HL-60 (cell line): ENCODE data around the gene AMDHD2.

Experiments used
- DNase-seq, 2 experiments: peaks; one replicate each; pipeline ENCODE4 v3.0.0-alpha.2; 2010 to 2020; ENCODE audit warnings: low read depth in 1 of 2, low spot score in 1 of 2
- H3K27ac ChIP-seq: fragments of 250-450 bp; sonication (Bioruptor Pico); replicated peaks from 2 replicates; pipeline ENCODE4 v1.5.1; 2020; ENCODE audit warnings: mild to moderate bottlenecking, moderate library complexity
- H3K27me3 ChIP-seq: fragments of 250-450 bp; sonication (Bioruptor Pico); 2 replicates; pipeline ENCODE4 v1.5.1; 2021; ENCODE audit warnings: mild to moderate bottlenecking, moderate library complexity; ENCODE audit not compliant: insufficient read depth, poor library complexity, severe bottlenecking
- H3K4me3 ChIP-seq: replicated peaks from 2 replicates; pipeline ENCODE4 v1.5.1; 2011; ENCODE audit warnings: mild to moderate bottlenecking, control low read depth, low read length; ENCODE audit not compliant: insufficient read depth
- GABPA ChIP-seq: IDR thresholded peaks from 2 replicates; pipeline ENCODE4 v1.6.1; 2012; ENCODE audit warnings: low read depth
- POLR2AphosphoS5 ChIP-seq: IDR thresholded peaks from 2 replicates; pipeline ENCODE4 v1.6.1; 2012; ENCODE audit warnings: low read depth
- SPI1 ChIP-seq: IDR thresholded peaks from 2 replicates; pipeline ENCODE4 v1.6.1; 2012; ENCODE audit warnings: low read depth, mild to moderate bottlenecking, borderline replicate concordance
- TF ChIP-seq, protein P1 (sequence below): IDR thresholded peaks from 2 replicates; pipeline ENCODE4 v1.6.1; 2012; ENCODE audit warnings: low read depth; ENCODE audit not compliant: insufficient replicate concordance
- TF ChIP-seq, protein P2 (sequence below): IDR thresholded peaks from one replicate; pipeline ENCODE4 v1.5.1; 2011; ENCODE audit warnings: low read length, control low read depth, inconsistent platforms; ENCODE audit not compliant: insufficient read depth

AMDHD2 gene

DNA sequence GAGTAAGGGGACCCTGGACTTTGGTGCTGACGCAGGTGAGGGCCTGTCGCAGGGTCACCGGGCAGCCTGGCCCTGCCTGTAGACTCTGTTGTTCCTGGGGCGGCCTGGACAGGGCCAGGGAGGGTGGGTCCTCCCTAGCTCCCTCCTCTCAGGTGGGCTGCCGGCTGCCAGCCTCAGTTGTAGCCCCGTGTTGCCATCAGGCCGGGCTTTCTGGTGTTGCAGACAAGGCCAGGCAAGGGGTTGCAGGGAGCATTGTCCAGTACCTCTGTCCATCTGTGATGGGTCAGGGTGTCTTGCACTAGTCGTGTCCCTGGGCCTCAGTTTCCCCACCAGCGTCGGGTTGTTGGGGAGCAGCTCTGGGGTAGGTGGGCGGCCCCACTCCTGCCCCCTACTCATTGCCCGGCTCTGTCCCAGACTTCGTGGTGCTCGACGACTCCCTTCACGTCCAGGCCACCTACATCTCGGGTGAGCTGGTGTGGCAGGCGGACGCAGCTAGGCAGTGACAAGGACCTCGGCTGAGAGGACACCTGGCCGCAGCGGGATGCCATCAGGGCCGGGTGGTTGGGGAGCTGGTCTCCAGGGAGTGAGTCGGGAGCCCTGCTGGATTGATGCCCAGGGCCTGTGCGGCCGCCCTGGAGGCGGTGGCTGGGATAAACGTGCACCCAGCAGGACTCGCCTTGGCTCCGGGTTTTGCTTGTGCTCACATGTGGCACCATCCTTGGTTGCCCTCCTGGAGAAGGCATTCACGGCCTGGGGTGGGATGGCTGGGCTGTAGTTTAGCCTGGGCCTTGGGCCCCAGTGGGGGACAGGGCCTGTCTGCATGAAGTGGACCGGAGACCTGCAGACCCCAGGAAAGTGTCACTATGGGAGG lies 9.1 kb downstream of the AMDHD2 start:
- H3K4me3 ChIP-seq = no peak overlapping the region
- H3K27me3 ChIP-seq = no peaks in the 10 kb centered on the region
- DNase-seq = no peak
- TF ChIP-seq, protein P1, sequence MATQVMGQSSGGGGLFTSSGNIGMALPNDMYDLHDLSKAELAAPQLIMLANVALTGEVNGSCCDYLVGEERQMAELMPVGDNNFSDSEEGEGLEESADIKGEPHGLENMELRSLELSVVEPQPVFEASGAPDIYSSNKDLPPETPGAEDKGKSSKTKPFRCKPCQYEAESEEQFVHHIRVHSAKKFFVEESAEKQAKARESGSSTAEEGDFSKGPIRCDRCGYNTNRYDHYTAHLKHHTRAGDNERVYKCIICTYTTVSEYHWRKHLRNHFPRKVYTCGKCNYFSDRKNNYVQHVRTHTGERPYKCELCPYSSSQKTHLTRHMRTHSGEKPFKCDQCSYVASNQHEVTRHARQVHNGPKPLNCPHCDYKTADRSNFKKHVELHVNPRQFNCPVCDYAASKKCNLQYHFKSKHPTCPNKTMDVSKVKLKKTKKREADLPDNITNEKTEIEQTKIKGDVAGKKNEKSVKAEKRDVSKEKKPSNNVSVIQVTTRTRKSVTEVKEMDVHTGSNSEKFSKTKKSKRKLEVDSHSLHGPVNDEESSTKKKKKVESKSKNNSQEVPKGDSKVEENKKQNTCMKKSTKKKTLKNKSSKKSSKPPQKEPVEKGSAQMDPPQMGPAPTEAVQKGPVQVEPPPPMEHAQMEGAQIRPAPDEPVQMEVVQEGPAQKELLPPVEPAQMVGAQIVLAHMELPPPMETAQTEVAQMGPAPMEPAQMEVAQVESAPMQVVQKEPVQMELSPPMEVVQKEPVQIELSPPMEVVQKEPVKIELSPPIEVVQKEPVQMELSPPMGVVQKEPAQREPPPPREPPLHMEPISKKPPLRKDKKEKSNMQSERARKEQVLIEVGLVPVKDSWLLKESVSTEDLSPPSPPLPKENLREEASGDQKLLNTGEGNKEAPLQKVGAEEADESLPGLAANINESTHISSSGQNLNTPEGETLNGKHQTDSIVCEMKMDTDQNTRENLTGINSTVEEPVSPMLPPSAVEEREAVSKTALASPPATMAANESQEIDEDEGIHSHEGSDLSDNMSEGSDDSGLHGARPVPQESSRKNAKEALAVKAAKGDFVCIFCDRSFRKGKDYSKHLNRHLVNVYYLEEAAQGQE = no peak
- TF ChIP-seq SPI1 (no peak), GABPA (no peak), POLR2AphosphoS5 (no peak)
- TF ChIP-seq, protein P2, sequence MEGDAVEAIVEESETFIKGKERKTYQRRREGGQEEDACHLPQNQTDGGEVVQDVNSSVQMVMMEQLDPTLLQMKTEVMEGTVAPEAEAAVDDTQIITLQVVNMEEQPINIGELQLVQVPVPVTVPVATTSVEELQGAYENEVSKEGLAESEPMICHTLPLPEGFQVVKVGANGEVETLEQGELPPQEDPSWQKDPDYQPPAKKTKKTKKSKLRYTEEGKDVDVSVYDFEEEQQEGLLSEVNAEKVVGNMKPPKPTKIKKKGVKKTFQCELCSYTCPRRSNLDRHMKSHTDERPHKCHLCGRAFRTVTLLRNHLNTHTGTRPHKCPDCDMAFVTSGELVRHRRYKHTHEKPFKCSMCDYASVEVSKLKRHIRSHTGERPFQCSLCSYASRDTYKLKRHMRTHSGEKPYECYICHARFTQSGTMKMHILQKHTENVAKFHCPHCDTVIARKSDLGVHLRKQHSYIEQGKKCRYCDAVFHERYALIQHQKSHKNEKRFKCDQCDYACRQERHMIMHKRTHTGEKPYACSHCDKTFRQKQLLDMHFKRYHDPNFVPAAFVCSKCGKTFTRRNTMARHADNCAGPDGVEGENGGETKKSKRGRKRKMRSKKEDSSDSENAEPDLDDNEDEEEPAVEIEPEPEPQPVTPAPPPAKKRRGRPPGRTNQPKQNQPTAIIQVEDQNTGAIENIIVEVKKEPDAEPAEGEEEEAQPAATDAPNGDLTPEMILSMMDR = no peak
- H3K27ac ChIP-seq = no peak overlapping the region

DNA sequence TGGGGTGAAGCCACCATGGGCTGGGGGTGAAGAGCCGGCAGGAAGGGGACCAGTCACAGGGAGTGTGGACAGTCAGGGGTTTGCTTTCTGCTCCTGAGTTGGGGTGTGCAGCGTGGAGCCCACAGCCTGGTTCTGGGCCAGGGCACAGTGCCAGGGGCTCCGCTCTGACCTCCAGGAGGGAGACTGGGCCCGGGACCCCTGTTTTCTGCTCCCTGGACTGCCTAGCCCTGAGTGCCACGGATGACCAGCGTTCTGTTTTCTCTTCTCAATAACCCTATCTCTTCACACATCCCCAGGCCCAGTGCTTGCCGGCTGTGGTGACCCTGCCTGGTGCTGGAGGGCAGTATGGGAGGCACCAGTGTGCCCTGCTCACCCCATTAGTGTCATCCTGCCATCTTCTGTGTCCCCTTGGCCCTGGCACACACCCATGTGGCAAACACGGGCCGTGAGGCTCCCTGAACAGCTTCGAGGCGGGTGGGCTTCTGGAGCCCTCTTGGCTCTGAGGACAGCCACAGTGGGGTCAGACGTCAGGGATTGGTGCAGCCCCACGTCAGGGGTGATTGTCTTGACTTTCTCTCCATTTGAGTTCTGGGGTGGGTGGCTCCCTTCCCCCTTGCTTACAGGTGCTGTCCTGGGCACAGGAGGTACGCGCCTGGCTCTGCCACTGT lies 9.9 kb downstream of the AMDHD2 start:
- no peak overlapping the region for H3K27ac ChIP-seq
- DNase-seq = no peak
- no peak overlapping the region for H3K4me3 ChIP-seq
- no peaks in the 10 kb centered on the region for H3K27me3 ChIP-seq
- TF ChIP-seq SPI1 (no peak), GABPA (no peak), POLR2AphosphoS5 (no peak)
- TF ChIP-seq, protein P1 = no peak
- TF ChIP-seq, protein P2 = no peak

DNA sequence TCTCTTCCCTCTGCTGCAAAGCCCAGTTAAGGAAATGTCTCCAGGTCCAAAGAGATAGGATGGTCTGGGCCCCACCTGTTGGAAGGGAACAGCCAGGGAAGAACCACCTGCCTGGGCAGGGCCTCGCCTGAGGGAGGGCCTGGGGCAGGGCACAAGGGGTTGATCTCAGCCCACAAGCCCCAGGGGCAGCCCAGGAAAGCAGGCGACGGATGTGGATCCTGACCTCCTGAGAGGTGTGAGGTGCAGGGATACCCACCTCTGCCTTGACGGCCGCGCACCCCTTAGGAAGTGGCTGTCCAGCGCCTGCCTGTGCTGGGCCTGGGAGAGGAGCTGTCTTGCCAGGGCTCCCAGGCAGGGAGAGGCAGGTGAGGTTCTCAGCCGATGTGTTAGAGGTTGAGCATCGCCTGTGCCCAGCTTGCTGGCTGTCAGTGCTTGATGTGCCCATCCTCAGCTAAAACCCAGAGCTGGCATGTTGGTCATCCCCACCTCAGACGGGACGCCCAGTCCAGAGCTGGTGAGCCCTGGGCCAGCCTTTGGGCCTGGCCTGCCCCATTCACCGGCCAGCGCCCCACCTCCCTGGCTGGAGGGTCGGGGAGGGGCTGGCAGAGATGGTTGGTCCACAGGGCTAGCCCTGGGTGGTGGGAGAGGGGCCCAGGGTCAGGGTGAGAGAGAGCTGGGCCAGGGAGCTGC lies 10.6 kb downstream of the AMDHD2 start:
- Histone ChIP-seq H3K27ac (no peak overlapping the region), H3K4me3 (no peak overlapping the region), H3K27me3 (no peaks in the 10 kb centered on the region)
- no peak for DNase-seq
- no peak for TF ChIP-seq GABPA
- TF ChIP-seq, protein P1 = no peak
- no peak for TF ChIP-seq SPI1
- TF ChIP-seq, protein P2 = no peak
- TF ChIP-seq POLR2AphosphoS5 = no peak
